OCI-M1 (cell line): Measurements from ENCODE around the gene CCL5.
A peak's percentile ranks its signal among the peaks of the same experiment; 100 is the strongest.

Experiments
- DNase-seq: peaks from one replicate; lab custom pipeline; 2025; lab: John Stamatoyannopoulos, UW

CCL5 gene

DNA sequence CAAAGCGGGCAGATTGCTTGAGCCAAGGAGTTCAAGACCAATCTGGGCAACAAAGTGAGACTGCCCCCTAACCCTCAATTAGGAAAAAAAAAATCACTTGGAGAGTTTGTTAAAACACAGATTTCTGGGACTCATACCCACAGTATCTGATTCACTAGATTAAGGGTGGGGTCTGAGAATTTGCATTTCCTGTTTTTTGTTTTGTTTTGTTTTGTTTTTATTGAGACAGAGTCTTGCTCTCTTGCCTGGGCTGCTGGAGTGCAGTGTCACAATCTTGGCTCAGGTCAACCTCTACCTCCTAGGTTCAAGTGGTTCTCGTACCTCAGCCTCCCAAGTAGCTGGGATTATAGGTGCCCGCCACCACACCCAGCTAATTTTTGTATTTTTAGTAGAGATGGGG, 12.6 kb downstream of the CCL5 start:
- DNase-seq, result no peak

DNA sequence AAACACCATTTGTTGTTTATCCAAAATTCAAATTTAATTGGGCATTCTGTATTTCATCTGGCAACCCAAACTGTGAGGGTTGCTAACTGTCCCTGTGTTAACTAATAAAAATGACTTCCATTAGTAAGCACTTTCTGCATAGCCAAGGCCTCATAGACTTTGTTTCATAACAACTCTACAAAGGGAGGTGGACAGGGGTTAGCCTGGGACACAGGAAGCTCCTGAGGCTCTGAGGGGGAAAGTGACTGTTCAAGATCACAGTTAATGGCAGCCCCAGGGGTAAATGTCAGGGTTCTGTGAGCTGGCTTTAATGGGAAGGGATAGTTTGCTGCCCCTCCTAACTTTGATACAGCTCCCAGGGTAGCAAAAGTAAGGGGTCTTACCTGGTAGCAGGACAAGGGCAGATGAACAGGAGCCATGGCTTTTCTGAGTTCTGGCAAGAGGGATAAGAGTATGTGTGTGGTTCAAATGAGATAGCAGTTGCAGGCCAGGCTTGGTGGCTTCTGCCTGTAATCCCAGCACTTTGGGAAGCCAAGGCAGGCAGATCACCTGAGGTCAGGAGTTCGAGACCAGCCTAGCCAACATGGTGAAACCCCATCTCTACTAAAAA, 13.7 kb downstream of the CCL5 start:
- DNase-seq, result no peak

DNA sequence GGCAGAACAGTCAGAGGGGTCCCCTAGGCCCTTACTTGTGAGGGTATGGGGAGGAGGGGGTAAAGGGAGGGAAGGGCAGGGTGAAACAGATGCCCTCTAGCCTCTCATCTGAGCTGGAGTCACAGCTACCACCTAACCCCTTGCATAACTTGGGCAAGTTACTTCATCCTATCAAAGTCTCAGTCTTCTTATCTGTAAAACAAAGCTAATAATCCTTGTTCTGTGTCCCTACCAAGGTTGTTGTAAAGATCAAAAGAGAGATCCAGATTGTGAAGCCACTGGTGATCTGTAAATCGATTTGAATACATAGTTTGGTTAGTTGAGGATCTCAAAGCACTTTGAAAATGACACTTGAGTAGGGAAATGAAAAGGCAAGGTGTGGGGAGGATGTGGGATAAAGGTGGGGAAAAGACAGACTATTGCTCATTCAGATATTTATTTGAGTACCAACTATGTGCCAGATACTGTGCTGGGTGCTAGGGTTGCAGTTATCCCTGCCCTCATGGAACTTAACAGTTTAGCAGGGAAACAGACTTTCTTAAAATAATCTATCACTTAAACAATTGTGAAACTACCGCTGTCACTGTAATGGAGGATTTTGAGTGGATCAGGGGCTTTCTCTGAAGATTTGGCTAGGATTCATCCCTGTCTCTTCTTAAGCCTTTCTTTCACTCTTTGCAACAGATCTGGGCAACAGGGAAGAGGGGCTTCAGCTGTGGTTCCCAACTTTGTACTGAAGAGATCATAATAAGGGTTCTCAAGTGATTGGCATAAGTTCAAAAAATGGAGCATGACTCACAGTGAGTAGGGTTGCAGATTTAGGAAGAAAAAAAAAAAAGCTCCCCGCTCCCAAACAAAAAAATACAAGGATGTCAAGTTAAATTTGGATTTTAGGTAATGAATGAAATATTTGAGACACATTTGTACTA, 14.5 kb downstream of the CCL5 start:
- no peak for DNase-seq

DNA sequence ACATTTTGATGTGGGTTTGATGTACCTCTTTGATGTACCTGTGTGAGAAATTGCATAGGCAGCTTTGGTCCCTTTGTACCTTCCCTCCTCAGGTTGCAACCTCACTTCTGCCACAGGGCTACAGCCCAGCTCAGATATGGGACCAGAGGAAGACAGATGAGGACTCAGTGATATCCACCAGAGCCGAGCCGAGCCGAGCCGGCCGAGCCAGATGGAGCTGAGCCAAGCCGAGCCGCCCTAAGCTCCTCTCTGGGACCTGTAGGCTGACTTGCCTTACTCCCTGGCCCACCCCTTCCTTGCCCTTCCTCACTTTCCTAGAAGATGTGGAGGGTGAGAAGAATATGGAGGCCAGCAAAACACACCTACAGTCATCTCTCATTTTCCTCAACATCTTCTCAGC, 15.3 kb downstream of the CCL5 start:
- no peak for DNase-seq

DNA sequence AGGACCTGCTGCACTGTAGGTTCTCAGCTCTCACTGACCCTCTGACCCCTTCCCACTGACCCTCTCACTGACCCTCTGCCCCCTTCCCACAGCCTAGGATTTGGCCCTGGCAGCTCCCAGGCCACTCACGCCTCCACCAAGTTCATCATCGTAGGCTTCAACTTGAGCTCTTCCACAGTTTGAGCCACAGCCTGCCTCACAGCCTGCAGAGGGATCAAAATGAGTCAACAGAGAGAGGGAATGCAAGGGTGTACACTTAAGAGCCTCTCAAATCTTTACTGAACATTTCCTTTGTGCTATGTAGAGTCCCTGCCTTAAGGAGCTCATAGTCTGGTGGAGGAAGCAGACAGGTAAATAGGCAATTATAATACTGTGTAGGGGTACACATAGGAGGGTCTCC, 23.6 kb downstream of the CCL5 start:
- DNase-seq, result no peak

DNA sequence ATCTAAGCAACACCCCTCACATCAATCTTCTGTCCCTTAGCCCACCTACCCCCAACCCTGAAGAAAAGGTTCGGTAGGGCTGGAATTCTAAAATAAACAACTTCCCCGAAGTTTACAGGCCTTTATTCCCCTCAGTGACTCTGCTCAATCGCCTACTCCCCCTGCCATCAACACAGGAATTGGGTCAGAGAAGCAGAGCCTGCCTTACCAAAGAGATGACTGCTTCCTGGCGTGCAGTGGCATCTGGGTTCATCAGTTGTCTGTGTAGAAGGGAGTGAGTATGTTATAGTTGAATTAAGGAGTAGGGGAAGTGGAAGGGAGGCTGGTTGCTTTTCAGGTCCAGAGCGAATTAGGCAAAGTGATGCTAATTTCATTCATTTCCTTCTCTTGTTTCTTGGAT, 24.2 kb downstream of the CCL5 start:
- no peak for DNase-seq

DNA sequence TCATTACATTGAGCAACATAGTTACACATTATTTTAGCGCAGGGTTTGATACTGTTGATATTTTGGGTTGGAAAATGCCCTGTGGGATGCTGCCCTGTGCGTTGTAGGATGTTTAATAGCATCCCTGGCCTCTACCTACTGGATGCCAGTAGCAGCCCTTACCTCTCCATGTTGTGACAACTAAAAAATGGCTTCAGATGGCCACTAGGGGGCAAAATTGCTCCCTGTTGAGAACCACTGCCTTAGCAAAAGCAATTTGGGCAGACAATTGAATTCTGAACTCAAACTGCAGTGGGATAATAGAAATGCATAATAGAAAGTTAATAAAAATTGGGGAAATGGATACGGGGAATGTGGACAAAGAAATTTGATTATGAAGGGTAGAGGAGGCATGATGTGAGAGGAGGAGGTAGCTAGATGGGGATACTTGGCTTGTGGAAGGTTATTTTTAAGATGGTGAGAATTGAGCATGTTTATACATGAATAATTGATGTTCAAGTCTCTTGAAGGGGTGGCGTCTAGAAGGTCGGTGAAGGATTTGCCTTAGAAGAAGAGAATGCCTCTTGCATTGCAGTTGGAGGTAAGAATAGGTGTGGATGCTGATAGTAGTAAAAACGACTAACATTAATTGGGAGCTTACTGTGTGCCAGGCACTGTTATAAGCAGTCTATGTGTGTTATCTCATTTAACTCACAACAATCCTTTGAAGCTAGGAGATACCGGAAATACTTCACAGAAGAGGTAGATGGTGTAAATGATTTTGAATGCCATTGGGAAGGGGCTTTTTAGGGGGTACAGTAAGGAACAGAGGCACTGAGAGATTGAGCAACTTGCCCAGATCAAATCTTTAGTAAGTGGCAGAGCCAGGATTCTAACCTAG, 30.5 kb downstream of the CCL5 start:
- DNase-seq, result peak; percentile 80

DNA sequence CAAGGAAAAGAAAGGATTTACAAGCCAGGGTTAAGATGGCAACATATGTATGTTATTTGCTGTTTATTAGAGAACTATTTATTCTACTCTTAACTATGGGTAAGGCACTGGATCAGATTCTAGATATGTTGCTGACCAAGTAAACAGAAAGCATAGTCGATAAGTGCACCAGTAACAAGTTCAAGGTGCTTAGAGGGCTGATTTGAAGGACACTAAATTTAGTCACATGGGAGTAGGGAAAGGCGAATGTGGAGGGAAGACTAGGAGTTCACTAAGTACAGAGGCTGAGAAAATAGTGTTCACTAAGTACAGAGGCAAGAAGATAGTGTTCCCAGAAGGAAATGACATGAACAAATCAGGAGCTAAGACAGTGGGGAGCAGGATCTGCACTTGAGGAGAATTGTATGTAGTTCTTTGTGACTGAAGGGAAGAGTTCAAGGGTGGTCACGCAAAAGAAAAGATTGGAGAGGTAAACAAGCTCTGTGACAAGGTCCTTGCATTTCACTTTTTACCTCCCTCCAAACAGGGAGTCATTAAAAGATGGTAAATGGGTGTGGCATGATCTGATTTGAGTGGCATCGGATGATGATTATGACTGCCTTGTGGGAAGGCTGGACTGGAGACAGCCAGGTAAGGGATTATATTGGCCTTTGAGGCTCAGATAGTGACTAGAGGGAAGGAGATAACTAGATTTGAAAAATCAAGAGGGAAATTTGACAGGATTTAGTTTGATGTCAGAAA, 32.4 kb downstream of the CCL5 start:
- DNase-seq, result peak; percentile 9

DNA sequence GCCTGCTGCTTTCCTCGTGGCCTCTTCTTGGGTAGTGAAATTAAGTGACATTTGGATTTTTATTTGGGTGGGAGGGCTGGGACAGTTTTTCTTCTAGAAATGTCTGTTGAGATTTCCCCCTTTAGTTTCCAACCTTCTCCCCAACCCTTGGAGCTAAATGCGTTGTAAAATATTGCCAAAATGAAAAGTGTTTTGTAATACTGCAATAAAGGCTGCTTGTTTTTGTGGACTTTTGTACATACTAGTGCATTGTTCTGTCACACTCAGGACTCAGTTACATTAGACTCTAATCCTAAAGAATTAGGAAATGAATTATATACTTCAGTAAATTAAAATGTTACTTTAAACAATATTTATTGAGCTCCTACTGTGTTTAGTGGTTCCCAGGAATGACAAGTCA, 33.2 kb downstream of the CCL5 start:
- DNase-seq, result no peak

DNA sequence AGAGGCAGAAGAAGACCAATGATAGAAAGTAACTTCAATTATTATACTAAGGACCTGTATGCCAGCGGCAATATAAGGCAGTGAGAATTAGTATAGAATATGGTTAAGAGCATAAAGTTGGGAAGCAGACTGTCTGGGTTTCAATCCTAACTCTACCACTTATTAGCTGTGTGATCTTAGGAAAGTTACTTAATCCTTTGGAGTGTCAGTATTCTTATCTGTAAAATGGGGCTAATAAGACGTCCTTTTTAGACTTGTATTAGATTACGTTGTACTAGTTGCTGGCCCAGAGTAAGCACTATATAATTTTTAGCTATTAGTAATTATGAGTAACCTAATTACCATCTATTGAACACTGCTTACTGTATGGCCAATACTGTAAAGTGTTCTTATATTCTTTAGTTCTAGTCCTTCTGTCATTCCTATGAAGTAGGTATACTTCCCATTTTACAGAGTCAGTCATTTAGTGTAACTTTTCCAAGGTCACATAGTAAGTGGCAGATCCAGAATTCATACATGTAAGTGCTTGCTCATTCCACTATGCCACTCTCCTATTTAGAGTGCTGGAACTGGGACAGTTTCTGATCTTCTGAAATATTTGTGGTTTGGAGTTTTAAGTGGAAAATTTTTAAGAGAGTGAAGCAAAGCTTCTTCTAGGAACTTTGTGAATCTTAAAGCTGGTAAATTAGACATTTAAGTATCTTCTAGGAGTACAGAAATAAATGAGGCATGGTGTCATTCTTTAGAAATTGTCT, 33.9 kb downstream of the CCL5 start:
- no peak for DNase-seq

DNA sequence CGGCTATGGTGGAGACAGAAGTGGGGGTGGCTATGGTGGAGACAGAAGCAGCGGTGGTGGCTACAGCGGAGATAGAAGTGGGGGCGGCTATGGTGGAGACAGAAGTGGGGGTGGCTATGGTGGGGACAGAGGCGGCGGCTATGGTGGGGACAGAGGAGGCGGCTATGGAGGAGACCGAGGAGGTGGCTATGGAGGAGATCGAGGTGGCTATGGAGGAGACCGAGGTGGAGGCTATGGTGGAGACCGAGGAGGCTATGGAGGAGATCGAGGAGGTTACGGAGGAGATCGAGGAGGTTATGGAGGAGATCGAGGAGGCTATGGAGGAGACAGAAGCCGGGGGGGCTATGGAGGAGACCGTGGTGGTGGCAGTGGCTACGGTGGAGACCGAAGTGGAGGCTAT, 35.6 kb downstream of the CCL5 start:
- no peak for DNase-seq

DNA sequence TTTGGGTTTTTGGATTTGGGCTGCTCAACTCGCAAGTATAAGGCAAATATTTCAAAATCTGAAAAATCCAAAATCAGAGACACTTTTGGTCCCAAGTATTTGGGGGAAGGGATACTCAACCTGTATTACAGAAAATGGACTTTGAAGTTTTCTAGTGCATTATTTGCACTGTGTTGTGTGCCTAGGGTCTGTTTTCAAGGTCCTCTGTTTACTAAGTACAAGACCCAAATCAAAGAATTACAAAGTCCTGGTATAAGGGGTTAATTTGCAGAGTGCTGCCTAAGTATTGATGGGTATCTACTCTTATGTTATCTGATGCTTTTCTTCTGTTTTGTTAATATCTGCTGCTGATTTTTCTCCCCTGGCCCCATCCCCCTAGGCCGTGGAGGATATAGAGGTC, 36.5 kb downstream of the CCL5 start:
- no peak for DNase-seq

DNA sequence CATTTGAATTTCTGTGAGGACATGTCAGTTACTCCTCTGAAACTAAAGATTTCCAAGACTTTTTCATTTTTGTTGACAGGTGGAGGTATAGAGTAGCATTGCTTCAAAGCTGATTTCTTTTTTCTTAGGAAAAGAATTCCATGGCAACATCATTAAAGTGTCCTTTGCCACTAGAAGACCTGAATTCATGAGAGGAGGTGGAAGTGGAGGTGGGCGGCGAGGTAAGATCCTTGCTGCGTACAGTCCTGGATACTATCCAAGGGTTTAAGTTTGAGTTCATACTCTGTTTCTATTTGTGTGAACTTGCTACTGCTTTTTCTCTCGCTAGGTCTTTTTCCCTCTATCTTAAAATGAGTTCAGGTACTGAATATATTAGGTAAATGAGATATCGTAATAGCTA, 37.9 kb downstream of the CCL5 start:
- no peak for DNase-seq

DNA sequence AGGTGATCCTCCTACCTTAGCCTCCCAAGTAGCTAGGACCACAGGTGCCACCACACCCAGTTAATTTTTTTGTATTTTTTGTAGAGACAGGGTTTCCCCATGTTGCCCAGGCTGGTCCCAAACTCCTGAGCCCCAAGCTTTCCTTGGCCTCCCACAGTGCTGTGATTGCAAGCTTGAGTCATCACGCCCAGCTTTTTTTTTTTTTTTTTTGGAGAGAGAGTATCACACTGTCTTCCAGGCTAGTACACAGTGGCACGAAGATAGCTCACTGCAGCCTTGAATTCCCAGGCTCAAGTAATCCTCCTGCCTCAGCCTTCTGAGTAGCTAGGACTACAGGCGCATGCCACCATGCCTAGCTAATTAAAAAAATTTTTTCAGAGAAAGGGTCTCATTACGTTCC, 38.7 kb downstream of the CCL5 start:
- DNase-seq, result no peak

DNA sequence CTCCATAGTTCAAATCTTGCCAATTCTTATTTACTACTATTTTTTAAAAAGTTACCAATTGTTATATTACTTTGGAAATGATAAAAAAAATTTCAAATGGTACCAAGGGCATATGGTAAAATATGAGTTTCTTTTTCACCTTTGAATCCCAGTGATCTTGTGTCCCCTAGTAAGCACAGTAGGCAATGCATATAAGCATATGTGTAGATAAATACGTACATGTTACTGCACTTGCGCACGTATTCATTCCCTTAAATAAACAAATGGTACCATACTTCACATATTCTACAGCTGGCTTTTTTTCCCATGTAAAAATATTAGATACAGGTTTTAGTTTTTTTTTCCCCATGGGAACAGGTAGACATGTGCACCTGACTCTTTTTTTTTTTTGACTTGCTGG, 39.1 kb downstream of the CCL5 start:
- no peak for DNase-seq

DNA sequence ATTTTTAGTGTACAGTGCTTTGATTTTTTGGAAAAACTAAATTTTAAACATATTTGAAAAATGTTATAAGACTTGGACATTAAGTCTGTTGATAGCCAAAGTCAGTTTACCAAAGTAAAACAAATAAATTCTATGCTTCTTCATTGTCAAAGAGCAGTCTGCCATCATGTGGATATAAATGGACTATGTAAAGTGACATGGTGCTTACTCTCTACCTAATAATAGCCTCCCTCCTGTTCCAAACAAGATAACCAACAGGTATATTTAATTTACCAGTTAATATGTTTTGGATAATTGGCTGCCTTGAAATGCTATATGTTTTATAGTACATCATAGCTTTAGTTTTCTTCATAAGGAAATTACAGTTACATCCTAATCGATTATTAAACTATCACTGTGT, 55.0 kb downstream of the CCL5 start:
- DNase-seq, result no peak
